K562 (cell line): ENCODE results near the gene RPL7L1. TPM values are rescaled to one million over a fixed set of nuclear protein-coding genes. Genes with fewer than 3 reads are reported as not detected.

ENCODE experiments used
- ARNT ChIP-seq, 2 experiments: fragments of 450-650 bp; IDR thresholded peaks; 2 replicates each; pipeline ENCODE4 v1.6.1; 2016; ENCODE audit warnings: mild to moderate bottlenecking in 1 of 2
- ATF7 ChIP-seq: fragments of 450-650 bp; IDR thresholded peaks from 2 replicates; pipeline ENCODE4 v1.7.1; 2014; ENCODE audit warnings: mild to moderate bottlenecking, moderate library complexity
- BRD4 ChIP-seq: fragments of 200-600 bp; sonication (generic); IDR thresholded peaks from 2 replicates; pipeline ENCODE4 v1.6.1; 2017; ENCODE audit warnings: inconsistent platforms
- CBFA2T3 ChIP-seq: fragments of 450-650 bp; IDR thresholded peaks from 2 replicates; pipeline ENCODE4 v1.6.1; 2017
- CHD1 ChIP-seq: fragments of 200-600 bp; sonication (generic); IDR thresholded peaks from one replicate; pipeline ENCODE4 v1.6.1; 2012; ENCODE audit warnings: mild to moderate bottlenecking, moderate library complexity, low read length, inconsistent platforms
- CREM ChIP-seq: IDR thresholded peaks from 2 replicates; pipeline ENCODE4 v1.6.1; 2014; ENCODE audit warnings: antibody characterized with exemption, low read depth
- DLX4 ChIP-seq: fragments of 250-450 bp; sonication (Bioruptor Pico); IDR thresholded peaks from 2 replicates; pipeline ENCODE4 v1.6.1; 2021; ENCODE audit warnings: mild to moderate bottlenecking
- ETV6 ChIP-seq, 3 experiments: fragments of 150-350 bp in 1 of 3; sonication (generic) in 1 of 3; formaldehyde crosslinking in 1 of 3; IDR thresholded peaks; 2 replicates each; pipeline versions ENCODE4 v1.6.1 to v1.8.0; 2014 to 2022; ENCODE audit warnings: borderline replicate concordance in 2 of 3, low read depth in 2 of 3, antibody characterized with exemption in 1 of 3, low read length in 1 of 3, mild to moderate bottlenecking in 1 of 3, missing genetic modification reagents in 1 of 3
- FOXK2 ChIP-seq, 2 experiments: fragments of 450-650 bp; IDR thresholded peaks in 1 of 2; conservative IDR thresholded peaks in 1 of 2; 2 replicates each; pipeline ENCODE4 v1.6.1; 2016; ENCODE audit warnings: low read depth in 2 of 2, mild to moderate bottlenecking in 1 of 2
- HMBOX1 ChIP-seq: sonication (generic); IDR thresholded peaks from 2 replicates; pipeline ENCODE4 v1.6.1; 2016
- IRF2 ChIP-seq: sonication (generic); formaldehyde crosslinking; IDR thresholded peaks from 2 replicates; pipeline ENCODE4 v1.8.1; 2022; ENCODE audit warnings: mild to moderate bottlenecking, missing genetic modification reagents
- MAFF ChIP-seq: IDR thresholded peaks from 2 replicates; pipeline ENCODE4 v1.6.1; 2012; ENCODE audit warnings: low read length, improper control_type of control experiment
- MNT ChIP-seq, 2 experiments: fragments of 450-650 bp; conservative IDR thresholded peaks; 2 replicates each; pipeline ENCODE4 v1.6.1; 2017; ENCODE audit warnings: mild to moderate bottlenecking in 2 of 2, moderate library complexity in 2 of 2
- MXD1 ChIP-seq: fragments of 250-450 bp; sonication (Bioruptor Pico); IDR thresholded peaks from 2 replicates; pipeline ENCODE4 v1.8.0; 2021; ENCODE audit warnings: borderline replicate concordance, mild to moderate bottlenecking, moderate library complexity; ENCODE audit not compliant: poor library complexity, severe bottlenecking
- NFRKB ChIP-seq: fragments of 450-650 bp; IDR thresholded peaks from 2 replicates; pipeline ENCODE4 v1.6.1; 2016; ENCODE audit warnings: low read depth
- NR2C1 ChIP-seq, 2 experiments: fragments of 450-650 bp; IDR thresholded peaks; 2 replicates each; pipeline ENCODE4 v1.6.1; 2017; ENCODE audit warnings: mild to moderate bottlenecking in 2 of 2, antibody characterized with exemption in 1 of 2, inconsistent platforms in 1 of 2, missing compliant biosample characterization in 1 of 2, missing genetic modification characterization in 1 of 2
- PHF8 ChIP-seq: fragments of 200-600 bp; sonication (generic); IDR thresholded peaks from 2 replicates; pipeline ENCODE4 v1.6.1; 2012; ENCODE audit warnings: mixed run types, mild to moderate bottlenecking, inconsistent platforms, low read length, moderate library complexity, borderline replicate concordance
- RUNX1 ChIP-seq: sonication (generic); IDR thresholded peaks from 2 replicates; pipeline ENCODE4 v1.6.1; 2016; ENCODE audit warnings: antibody characterized with exemption, low read depth
- SIX5 ChIP-seq, 2 experiments: IDR thresholded peaks; 2 replicates each; pipeline ENCODE4 v1.6.1; 2011; ENCODE audit warnings: low read length in 2 of 2, borderline replicate concordance in 1 of 2, low read depth in 1 of 2, mild to moderate bottlenecking in 1 of 2, moderate library complexity in 1 of 2; ENCODE audit not compliant: insufficient read depth in 1 of 2
- TCFL5 ChIP-seq: fragments of 250-450 bp; sonication (Bioruptor Pico); conservative IDR thresholded peaks from 2 replicates; pipeline ENCODE4 v1.6.1; 2021; ENCODE audit warnings: mild to moderate bottlenecking, moderate library complexity, matching md5 sums
- THRA ChIP-seq: fragments of 450-650 bp; IDR thresholded peaks from 2 replicates; pipeline ENCODE4 v1.6.1; 2017; ENCODE audit warnings: mild to moderate bottlenecking, moderate library complexity
- XRCC3 ChIP-seq: fragments of 450-650 bp; IDR thresholded peaks from 2 replicates; pipeline ENCODE4 v1.6.1; 2017; ENCODE audit warnings: mild to moderate bottlenecking, moderate library complexity
- polyA plus RNA-seq, 8 experiments: library from polyadenylated mRNA; depleted of rRNA in 4 of 8; stranded (reverse) in 5 of 8; unstranded in 3 of 8; fragments of >200 nt; fragmentation: Nextera tagmentation in 2 of 8; fragmentation: Illumina TruSeq in 1 of 8; extraction: Ambion mirVana in 2 of 8; extraction: Trizol in 1 of 8; gene quantifications; 2 replicates each; pipeline versions ENCODE4 v1.2.1 to v1.2.3, GENCODE V29; 2011 to 2014; ENCODE audit warnings: inconsistent platforms in 1 of 8, missing spikeins in 1 of 8
- total RNA-seq, 7 experiments: library from RNA; depleted of rRNA in 6 of 7; stranded (reverse); fragments of >200 nt in 6 of 7; fragmentation: Illumina TruSeq in 2 of 7; extraction: Trizol in 2 of 7; gene quantifications; 2 replicates each; pipeline versions ENCODE4 v1.2.1 to v1.2.3, GENCODE V29; 2011 to 2021; ENCODE audit warnings: low replicate concordance in 1 of 7

RPL7L1 gene
- total and polyA plus RNA-seq, 9 of the 15 experiments (the other 6 are each of a cell fraction or from before 2014, with no cell fraction given): 129 to 259 (median 164) TPM

- no peak for TF ChIP-seq MAFF
- peak; percentile 26 for TF ChIP-seq CHD1
- TF ChIP-seq DLX4: no peak
- peak; percentile 98 for TF ChIP-seq PHF8
- peak; percentile 98 to 99 for TF ChIP-seq FOXK2 (conservative IDR thresholded peaks at IDR 0.05 in 1 of 2, IDR thresholded peaks at IDR 0.05 in 1 of 2; ENCODE audit: low read depth in 2 of 2)
- peak; percentile 99 for TF ChIP-seq NFRKB
- no peak for TF ChIP-seq IRF2 (CRISPR knock-in tag)
- TF ChIP-seq MXD1 (CRISPR knock-in tag): peak; percentile 37
- TF ChIP-seq BRD4: peak; percentile 99
- 0 out of 2 replicates have a peak, but pooled peaks have one; percentile 17 for TF ChIP-seq RUNX1
- no peak for TF ChIP-seq CBFA2T3
- peak; percentile 68 for TF ChIP-seq ARNT (IDR thresholded peaks at IDR 0.05)
- TF ChIP-seq SIX5 (IDR thresholded peaks at IDR 0.05; ENCODE audit: borderline replicate concordance in 1 of 2, insufficient read depth in 1 of 2, low read depth in 1 of 2, low read length in 2 of 2): peak; percentile 40 to 50; a peak in 3 of 4 replicates
- peak; percentile 69 for TF ChIP-seq NR2C1 (IDR thresholded peaks at IDR 0.05)
- TF ChIP-seq NR2C1 (tag; IDR thresholded peaks at IDR 0.05): peak; percentile 67
- TF ChIP-seq HMBOX1: peak; percentile 47; the same call in 1 of the 2 replicates
- peak; percentile 86 for TF ChIP-seq ATF7
- no peak for TF ChIP-seq THRA
- TF ChIP-seq XRCC3: no peak
- no peak for TF ChIP-seq TCFL5
- peak; percentile 99 for TF ChIP-seq MNT (conservative IDR thresholded peaks at IDR 0.05)
- TF ChIP-seq ETV6 (IDR thresholded peaks at IDR 0.05; ENCODE audit: borderline replicate concordance in 1 of 2, low read depth in 2 of 2, low read length in 1 of 2): no peak
- TF ChIP-seq ETV6 (CRISPR knock-in tag; IDR thresholded peaks at IDR 0.05; ENCODE audit: borderline replicate concordance): no peak
- peak; percentile 98 for TF ChIP-seq CREM
Measured at GRCh38 chr6:42879372-42880239, at the start of gene RPL7L1 (continued).
